Measurements from ENCODE around the gene MPPED1.

MPPED1 gene

DNA sequence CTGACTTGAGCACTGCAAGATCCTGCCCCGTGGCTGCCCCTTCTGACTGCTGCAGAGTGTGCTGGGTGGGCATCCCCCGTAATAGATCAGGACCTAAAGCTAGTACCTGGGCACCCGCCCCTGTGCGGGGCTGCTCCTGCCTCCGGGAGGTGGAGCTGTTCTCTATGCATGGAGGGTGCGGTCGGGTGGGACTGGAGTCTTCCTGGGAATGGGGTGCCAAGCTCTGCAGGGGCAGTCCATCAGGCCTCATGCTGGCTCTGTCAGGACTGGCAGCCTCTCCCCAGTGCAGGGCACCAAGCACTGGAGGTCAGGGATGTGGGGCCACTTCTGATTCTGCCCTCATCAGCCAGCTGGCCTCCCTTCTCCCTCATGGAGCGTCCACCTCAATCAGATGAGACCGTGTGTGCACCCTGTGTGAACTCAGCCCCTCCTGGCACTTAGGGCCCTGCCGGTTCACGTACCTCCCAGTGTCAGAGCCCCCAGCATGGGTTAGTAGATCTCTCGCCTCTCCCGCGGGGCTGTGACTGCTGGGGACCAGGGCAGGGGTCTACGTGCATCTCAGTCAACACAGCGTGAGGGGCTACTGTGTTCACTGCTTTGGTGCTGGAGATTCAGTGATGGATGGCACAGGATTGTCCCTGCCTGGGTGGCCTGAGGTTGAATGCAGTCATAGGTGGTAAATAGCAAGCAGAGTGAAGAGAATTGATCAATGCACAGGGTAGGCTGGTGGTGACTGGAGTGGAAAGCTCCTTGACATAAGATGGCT lies 30.8 kb downstream of the MPPED1 start:
- Histone ChIP-seq H3K36me3 (ENCODE audit: control insufficient read depth in 5 of 5, insufficient read depth in 5 of 5, low read length in 5 of 5) (no peaks in the 10 kb centered on the region), H3K27me3 (ENCODE audit: control insufficient read depth in 5 of 5, insufficient read depth in 4 of 5, low read length in 5 of 5) (peaks cover 3 to 40% (median 10%) of the 10 kb centered on the region in 5 donors), H3K4me3 (ENCODE audit: low read depth in 1 of 5, low read length in 5 of 5) (no peak overlapping the region), H3K27ac (ENCODE audit: low read depth, low read length) (no peak overlapping the region), H3K9me3 (ENCODE audit: control insufficient read depth in 5 of 5, low read length in 5 of 5) (no peaks in the 10 kb centered on the region), H3K9ac (ENCODE audit: low read length in 5 of 5) (no peak overlapping the region), H3K4me1 (ENCODE audit: control insufficient read depth in 5 of 5, insufficient read depth in 5 of 5, low read length in 5 of 5) (peaks cover 0 to 12% (median 0%) of the 10 kb centered on the region in 5 donors)

GRCh38 chr22:43443152-43443471 lies 31.3 kb downstream of the MPPED1 start:
- Histone ChIP-seq H3K27ac (ENCODE audit: low read depth, low read length) (no peak overlapping the region), H3K9me3 (ENCODE audit: control insufficient read depth in 5 of 5, low read length in 5 of 5) (no peaks in the 10 kb centered on the region), H3K4me1 (ENCODE audit: control insufficient read depth in 5 of 5, insufficient read depth in 5 of 5, low read length in 5 of 5) (peaks cover 0 to 12% (median 0%) of the 10 kb centered on the region in 5 donors), H3K9ac (ENCODE audit: low read length in 5 of 5) (no peak overlapping the region), H3K27me3 (ENCODE audit: control insufficient read depth in 5 of 5, insufficient read depth in 4 of 5, low read length in 5 of 5) (peaks cover 3 to 36% (median 8%) of the 10 kb centered on the region in 5 donors), H3K36me3 (ENCODE audit: control insufficient read depth in 5 of 5, insufficient read depth in 5 of 5, low read length in 5 of 5) (no peaks in the 10 kb centered on the region), H3K4me3 (ENCODE audit: low read depth in 1 of 5, low read length in 5 of 5) (no peak overlapping the region)

- Histone ChIP-seq H3K27me3 (ENCODE audit: control insufficient read depth in 5 of 5, insufficient read depth in 4 of 5, low read length in 5 of 5) (peaks cover 3 to 14% (median 8%) of the 10 kb centered on the region in 5 donors), H3K36me3 (ENCODE audit: control insufficient read depth in 5 of 5, insufficient read depth in 5 of 5, low read length in 5 of 5) (no peaks in the 10 kb centered on the region), H3K27ac (ENCODE audit: low read depth, low read length) (no peak overlapping the region), H3K9me3 (ENCODE audit: control insufficient read depth in 5 of 5, low read length in 5 of 5) (no peaks in the 10 kb centered on the region), H3K4me3 (ENCODE audit: low read depth in 1 of 5, low read length in 5 of 5) (no peak overlapping the region), H3K4me1 (ENCODE audit: control insufficient read depth in 5 of 5, insufficient read depth in 5 of 5, low read length in 5 of 5) (peaks cover 0 to 12% (median 0%) of the 10 kb centered on the region in 5 donors), H3K9ac (ENCODE audit: low read length in 5 of 5) (no peak overlapping the region)
Observed at GRCh38 chr22:43446037-43446803, 34.4 kb downstream of the MPPED1 start.

GRCh38 chr22:43446916-43447315 lies 35.1 kb downstream of the MPPED1 start:
- Histone ChIP-seq H3K9me3 (ENCODE audit: control insufficient read depth in 5 of 5, low read length in 5 of 5) (no peaks in the 10 kb centered on the region), H3K27ac (ENCODE audit: low read depth, low read length) (no peak overlapping the region), H3K27me3 (ENCODE audit: control insufficient read depth in 5 of 5, insufficient read depth in 4 of 5, low read length in 5 of 5) (peaks cover 3 to 13% (median 8%) of the 10 kb centered on the region in 5 donors), H3K4me1 (ENCODE audit: control insufficient read depth in 5 of 5, insufficient read depth in 5 of 5, low read length in 5 of 5) (peaks cover 0 to 12% (median 0%) of the 10 kb centered on the region in 5 donors), H3K36me3 (ENCODE audit: control insufficient read depth in 5 of 5, insufficient read depth in 5 of 5, low read length in 5 of 5) (no peaks in the 10 kb centered on the region), H3K9ac (ENCODE audit: low read length in 5 of 5) (no peak overlapping the region), H3K4me3 (ENCODE audit: low read depth in 1 of 5, low read length in 5 of 5) (no peak overlapping the region)

DNA sequence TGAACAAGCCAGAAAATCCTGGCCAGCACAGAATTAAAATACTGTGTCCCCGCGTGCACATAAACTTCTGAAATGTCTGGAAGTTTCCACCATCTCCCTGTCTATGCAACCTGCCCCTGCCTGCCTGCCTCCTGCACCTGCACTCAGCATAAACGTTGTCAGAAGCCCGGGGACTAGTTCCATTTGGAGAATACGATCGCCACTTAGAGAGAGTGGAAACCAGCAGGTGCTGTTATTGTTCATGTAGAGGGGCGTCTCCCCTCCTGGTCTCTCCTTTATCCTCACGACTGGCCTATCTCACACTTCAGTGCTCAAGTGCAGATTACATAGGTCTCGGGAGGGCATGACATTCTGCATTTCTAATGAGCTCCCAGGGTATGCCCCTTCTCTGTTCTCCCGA lies 35.6 kb downstream of the MPPED1 start:
- no peak overlapping the region for H3K9ac ChIP-seq (ENCODE audit: low read length in 5 of 5)
- peaks cover 3 to 12% (median 8%) of the 10 kb centered on the region in 5 donors for H3K27me3 ChIP-seq (ENCODE audit: control insufficient read depth in 5 of 5, insufficient read depth in 4 of 5, low read length in 5 of 5)
- no peaks in the 10 kb centered on the region for H3K9me3 ChIP-seq (ENCODE audit: control insufficient read depth in 5 of 5, low read length in 5 of 5)
- peaks cover 0 to 12% (median 0%) of the 10 kb centered on the region in 5 donors for H3K4me1 ChIP-seq (ENCODE audit: control insufficient read depth in 5 of 5, insufficient read depth in 5 of 5, low read length in 5 of 5)
- no peak overlapping the region for H3K27ac ChIP-seq (ENCODE audit: low read depth, low read length)
- no peak overlapping the region for H3K4me3 ChIP-seq (ENCODE audit: low read depth in 1 of 5, low read length in 5 of 5)
- no peaks in the 10 kb centered on the region for H3K36me3 ChIP-seq (ENCODE audit: control insufficient read depth in 5 of 5, insufficient read depth in 5 of 5, low read length in 5 of 5)

DNA sequence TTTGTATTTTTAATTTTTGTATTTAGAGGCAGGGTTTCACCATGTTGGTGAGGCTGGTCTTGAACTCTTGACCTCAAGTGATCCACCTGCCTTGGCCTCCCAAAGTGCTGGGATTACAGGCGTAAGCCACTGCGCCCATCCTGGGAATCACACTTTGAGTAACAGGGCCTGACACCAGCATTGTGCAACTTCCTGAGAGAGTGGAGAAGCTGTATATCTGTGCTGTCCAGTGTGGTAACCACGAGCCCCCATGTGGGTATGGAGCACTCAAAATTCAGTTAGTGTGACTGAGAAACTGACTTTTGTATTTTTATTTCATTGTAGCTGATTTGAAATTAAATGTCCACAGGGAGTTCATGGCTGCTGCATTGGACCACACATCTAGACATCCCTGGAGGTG lies 36.2 kb downstream of the MPPED1 start:
- H3K27ac ChIP-seq (ENCODE audit: low read depth, low read length) = no peak overlapping the region
- no peak overlapping the region for H3K4me3 ChIP-seq (ENCODE audit: low read depth in 1 of 5, low read length in 5 of 5)
- H3K36me3 ChIP-seq (ENCODE audit: control insufficient read depth in 5 of 5, insufficient read depth in 5 of 5, low read length in 5 of 5) = no peaks in the 10 kb centered on the region
- H3K9me3 ChIP-seq (ENCODE audit: control insufficient read depth in 5 of 5, low read length in 5 of 5) = no peaks in the 10 kb centered on the region
- H3K4me1 ChIP-seq (ENCODE audit: control insufficient read depth in 5 of 5, insufficient read depth in 5 of 5, low read length in 5 of 5) = peaks cover 0 to 12% (median 0%) of the 10 kb centered on the region in 5 donors
- H3K9ac ChIP-seq (ENCODE audit: low read length in 5 of 5) = no peak overlapping the region
- H3K27me3 ChIP-seq (ENCODE audit: control insufficient read depth in 5 of 5, insufficient read depth in 4 of 5, low read length in 5 of 5) = peaks cover 3 to 8% (median 6%) of the 10 kb centered on the region in 5 donors

DNA sequence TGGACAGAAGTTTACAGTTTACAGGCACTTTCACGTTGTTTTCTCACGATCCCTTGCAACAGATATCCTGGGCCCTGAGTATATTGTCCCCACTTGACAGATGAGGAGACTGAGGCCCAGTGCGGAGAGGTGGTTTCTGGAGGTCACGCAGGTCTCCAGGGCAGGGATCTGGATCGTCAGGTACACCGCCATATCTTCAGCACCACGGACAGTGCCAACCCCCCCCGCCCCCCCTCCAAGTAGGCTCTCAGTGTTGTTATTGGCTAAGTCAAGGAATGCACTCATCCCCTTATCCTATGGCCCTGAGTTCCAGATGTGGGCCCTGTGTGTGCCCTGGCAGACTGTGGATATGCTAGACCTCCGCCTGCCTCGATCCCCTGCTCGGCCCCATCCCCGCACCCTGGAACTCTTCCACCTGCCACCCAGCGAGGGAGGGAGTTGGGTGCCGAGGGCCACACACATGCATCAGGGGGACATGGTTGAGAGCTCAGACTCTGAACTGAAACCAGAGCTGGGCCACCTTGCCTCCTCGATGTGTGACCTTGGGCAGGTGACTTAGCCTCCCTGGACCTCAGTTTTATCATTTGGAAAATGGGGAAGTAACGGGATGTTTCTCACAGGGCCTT lies 37.5 kb downstream of the MPPED1 start:
- Histone ChIP-seq H3K9ac (ENCODE audit: low read length in 5 of 5) (no peak overlapping the region), H3K27ac (ENCODE audit: low read depth, low read length) (no peak overlapping the region), H3K4me1 (ENCODE audit: control insufficient read depth in 5 of 5, insufficient read depth in 5 of 5, low read length in 5 of 5) (peaks cover 0 to 12% (median 0%) of the 10 kb centered on the region in 5 donors), H3K9me3 (ENCODE audit: control insufficient read depth in 5 of 5, low read length in 5 of 5) (no peaks in the 10 kb centered on the region), H3K4me3 (ENCODE audit: low read depth in 1 of 5, low read length in 5 of 5) (no peak overlapping the region), H3K36me3 (ENCODE audit: control insufficient read depth in 5 of 5, insufficient read depth in 5 of 5, low read length in 5 of 5) (no peaks in the 10 kb centered on the region), H3K27me3 (ENCODE audit: control insufficient read depth in 5 of 5, insufficient read depth in 4 of 5, low read length in 5 of 5) (peaks cover 3 to 8% (median 6%) of the 10 kb centered on the region in 5 donors)

GRCh38 chr22:43449831-43450225 lies 38.0 kb downstream of the MPPED1 start:
- H3K9me3 ChIP-seq (ENCODE audit: control insufficient read depth in 5 of 5, low read length in 5 of 5) = no peaks in the 10 kb centered on the region
- H3K27me3 ChIP-seq (ENCODE audit: control insufficient read depth in 5 of 5, insufficient read depth in 4 of 5, low read length in 5 of 5) = peaks cover 3 to 8% (median 6%) of the 10 kb centered on the region in 5 donors
- H3K27ac ChIP-seq (ENCODE audit: low read depth, low read length) = no peak overlapping the region
- no peak overlapping the region for H3K9ac ChIP-seq (ENCODE audit: low read length in 5 of 5)
- no peaks in the 10 kb centered on the region for H3K36me3 ChIP-seq (ENCODE audit: control insufficient read depth in 5 of 5, insufficient read depth in 5 of 5, low read length in 5 of 5)
- H3K4me3 ChIP-seq (ENCODE audit: low read depth in 1 of 5, low read length in 5 of 5) = no peak overlapping the region
- peaks cover 0 to 12% (median 0%) of the 10 kb centered on the region in 5 donors for H3K4me1 ChIP-seq (ENCODE audit: control insufficient read depth in 5 of 5, insufficient read depth in 5 of 5, low read length in 5 of 5)

DNA sequence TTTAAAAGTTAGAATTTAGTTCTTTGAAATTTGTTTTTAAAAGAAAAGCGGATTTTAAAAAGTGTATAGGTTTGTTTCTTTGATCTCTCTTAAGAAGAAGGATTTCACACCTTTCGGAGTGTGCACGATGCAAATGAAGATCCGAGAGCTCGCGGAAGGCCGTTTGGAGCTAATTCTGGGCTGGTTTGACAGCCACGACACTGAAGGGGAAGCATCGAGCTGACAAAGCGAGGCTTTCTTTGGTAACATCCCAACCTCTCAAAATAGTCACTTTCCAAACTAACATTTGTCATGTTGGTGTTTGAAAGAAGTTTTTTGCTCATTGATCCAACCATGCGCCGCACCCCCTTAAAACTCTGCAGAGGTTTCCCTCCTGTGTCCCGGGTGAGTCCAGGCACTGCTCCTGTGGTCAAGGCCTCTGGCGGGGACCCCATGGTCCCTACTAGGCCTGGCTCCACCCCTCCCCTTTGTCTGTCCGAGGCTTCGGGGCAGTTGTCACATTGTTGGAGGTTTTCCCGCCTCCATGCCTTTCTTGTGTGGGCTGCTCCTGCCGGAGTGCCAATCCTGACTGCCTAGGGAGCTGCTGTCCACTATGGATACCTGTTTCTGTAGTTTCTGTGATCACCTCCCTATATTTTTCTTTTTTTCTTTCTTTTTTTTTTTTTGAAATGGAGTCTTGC lies 39.7 kb downstream of the MPPED1 start:
- H3K4me3 ChIP-seq (ENCODE audit: low read depth in 1 of 5, low read length in 5 of 5) = no peak overlapping the region
- no peak overlapping the region for H3K9ac ChIP-seq (ENCODE audit: low read length in 5 of 5)
- H3K9me3 ChIP-seq (ENCODE audit: control insufficient read depth in 5 of 5, low read length in 5 of 5) = no peaks in the 10 kb centered on the region
- H3K4me1 ChIP-seq (ENCODE audit: control insufficient read depth in 5 of 5, insufficient read depth in 5 of 5, low read length in 5 of 5) = peaks cover 0 to 8% (median 0%) of the 10 kb centered on the region in 5 donors
- H3K36me3 ChIP-seq (ENCODE audit: control insufficient read depth in 5 of 5, insufficient read depth in 5 of 5, low read length in 5 of 5) = no peaks in the 10 kb centered on the region
- H3K27ac ChIP-seq (ENCODE audit: low read depth, low read length) = no peak overlapping the region
- peaks cover 3 to 8% (median 6%) of the 10 kb centered on the region in 5 donors for H3K27me3 ChIP-seq (ENCODE audit: control insufficient read depth in 5 of 5, insufficient read depth in 4 of 5, low read length in 5 of 5)

All from subcutaneous abdominal adipose tissue (tissue), 5 donors.